RKO (cell line): ENCODE results near the gene CCNB1IP1.
A peak's percentile ranks its signal among the peaks of the same experiment; 100 is the strongest.
"Not testable (repeated sequence)": the region's sequence is repeated elsewhere in the genome, so short reads cannot be mapped to it uniquely, and the experiment has no call there.

Experiments
- DNase-seq: peaks from one replicate; pipeline ENCODE4 v3.0.0-alpha.2; 2016; ENCODE audit warnings: low spot score

Gene CCNB1IP1, protein sequence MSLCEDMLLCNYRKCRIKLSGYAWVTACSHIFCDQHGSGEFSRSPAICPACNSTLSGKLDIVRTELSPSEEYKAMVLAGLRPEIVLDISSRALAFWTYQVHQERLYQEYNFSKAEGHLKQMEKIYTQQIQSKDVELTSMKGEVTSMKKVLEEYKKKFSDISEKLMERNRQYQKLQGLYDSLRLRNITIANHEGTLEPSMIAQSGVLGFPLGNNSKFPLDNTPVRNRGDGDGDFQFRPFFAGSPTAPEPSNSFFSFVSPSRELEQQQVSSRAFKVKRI

DNA sequence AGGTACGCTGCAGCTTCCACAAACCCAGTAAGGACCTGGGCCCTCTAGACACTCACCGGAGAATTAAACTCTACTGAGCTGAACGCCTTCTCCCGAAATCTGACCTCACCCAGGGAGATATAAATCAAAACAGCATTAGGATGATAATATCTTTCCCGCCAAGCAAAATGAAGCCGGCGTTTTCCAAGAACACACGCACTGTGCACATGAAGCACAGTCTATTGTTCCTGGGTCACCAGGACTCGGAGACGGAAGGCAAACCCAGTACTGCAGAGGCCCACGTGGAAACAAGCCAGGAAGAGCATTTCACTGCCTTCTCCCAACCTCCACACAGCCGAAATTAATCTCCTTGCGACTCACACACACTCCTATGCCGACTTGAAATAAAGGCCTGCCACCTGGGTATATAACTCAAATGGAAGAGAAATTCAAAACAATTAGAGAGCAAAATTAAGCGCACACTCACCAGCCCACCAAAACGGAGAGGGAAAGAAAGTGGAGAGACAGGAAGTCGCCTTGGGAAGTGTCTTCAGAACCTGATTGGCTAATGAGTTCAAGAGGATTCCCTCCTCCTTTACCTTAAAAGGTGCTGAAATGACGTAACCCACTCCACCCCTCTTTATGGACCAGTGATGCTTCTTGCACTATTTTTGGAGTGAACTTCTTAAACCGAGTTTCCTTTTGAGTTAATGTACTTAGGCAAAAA lies at the start of gene CCNB1IP1:
Gene CCNB1IP1 (minus strand): TSS at position 492 of the 706 bp plus-strand sequence. CDS start 16,756 bp downstream, outside the sequence.
- DNase-seq, result peak; percentile 96

DNA sequence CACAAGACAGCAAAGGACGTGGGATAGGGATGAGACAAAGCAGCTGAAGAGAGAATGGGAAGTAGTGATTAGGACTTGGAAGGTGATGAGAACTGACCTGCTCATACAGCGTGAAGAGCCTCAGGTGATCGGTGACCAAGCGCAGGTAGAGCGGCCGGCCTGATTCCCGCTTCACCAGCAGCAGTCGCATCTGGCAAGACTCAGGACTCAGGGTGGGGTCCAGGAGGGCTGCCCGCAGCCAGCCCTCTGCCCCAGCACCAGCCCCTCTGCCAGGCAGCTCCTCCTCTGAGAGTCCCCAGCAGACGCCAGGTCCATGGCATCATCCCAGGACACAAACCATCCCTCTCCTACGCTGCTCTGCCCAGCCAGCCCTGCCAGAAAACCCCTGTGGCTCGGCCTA lies 49.4 kb upstream of the CCNB1IP1 start:
- no peak for DNase-seq

DNA sequence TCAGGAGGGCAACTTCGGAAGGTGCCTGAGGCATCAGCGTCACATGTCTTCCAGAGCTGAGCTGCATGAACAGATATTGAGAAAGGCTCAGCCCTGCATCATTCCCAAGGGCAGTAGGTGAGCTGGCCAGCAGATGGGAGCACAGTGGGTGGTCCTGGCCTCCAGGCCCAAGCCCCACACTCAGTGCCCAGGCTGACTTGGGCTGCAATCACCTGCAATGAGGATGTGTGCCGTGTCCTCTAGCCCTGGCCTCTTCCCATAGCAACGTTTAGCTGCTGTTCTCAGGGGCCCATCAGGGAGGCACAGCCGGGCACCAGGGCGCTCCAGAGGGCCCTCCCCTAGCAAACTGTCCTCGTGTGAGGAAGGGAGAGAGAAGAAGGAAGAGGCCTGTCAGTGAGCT lies 48.3 kb upstream of the CCNB1IP1 start:
- DNase-seq, result no peak

DNA sequence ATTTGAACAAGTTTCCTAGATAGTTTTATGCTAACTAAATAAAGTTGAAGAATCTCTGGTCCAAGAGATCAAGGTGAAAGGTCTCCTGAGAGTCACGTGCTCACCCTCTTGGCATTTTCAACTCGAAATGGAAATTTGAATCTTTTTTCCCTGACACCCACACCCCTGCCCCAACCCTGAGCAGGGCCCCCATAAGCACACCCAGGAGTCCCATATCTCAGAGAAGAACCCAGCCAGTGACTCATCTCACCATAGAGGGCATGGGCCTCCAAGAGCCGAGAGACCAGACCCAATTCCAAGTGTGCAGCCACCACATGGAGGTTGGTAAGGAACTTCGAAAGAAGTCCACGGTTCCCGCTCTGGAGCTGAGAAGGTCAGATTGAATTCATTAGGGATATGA lies 47.6 kb upstream of the CCNB1IP1 start:
- no peak for DNase-seq

DNA sequence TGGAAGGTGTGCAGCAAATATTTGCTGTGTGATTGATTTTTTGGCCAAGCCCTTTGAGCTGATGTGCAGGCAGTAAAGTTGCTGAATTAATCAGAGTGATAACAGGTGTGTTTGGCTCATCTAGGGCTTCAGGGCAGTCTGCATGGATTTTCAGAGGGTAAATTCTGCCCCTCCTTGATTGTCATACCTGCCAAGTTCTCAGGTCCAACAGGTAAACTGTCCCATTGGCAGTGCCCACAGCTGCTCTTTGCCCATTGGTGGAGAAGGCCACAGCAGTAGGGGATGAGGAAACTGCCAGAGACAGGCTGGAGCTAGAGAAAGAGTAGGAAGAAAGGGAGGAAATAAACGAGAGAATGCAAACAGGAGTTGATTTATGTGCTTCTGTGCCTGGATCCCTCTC lies 46.7 kb upstream of the CCNB1IP1 start:
- no peak for DNase-seq

DNA sequence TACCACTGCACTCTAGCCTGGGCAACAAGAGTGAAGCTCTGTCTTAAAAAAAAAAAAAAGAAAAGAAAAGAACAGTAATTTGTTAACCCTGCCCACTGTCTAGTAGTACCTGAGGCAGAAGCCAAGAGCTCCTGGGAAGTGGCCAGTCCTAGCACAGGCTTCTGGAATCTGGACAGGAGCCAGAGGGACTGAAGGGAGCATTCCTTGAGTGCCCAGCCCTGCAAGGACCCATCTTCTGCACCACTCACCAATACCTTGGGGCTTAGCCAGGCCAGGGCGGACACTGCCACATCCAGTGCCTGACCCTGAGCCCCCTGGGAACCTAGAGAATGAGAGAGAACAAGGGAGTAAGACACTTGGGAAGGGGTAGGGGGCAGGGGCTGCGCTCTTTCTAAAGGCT lies 44.1 kb upstream of the CCNB1IP1 start:
- DNase-seq, result no peak

DNA sequence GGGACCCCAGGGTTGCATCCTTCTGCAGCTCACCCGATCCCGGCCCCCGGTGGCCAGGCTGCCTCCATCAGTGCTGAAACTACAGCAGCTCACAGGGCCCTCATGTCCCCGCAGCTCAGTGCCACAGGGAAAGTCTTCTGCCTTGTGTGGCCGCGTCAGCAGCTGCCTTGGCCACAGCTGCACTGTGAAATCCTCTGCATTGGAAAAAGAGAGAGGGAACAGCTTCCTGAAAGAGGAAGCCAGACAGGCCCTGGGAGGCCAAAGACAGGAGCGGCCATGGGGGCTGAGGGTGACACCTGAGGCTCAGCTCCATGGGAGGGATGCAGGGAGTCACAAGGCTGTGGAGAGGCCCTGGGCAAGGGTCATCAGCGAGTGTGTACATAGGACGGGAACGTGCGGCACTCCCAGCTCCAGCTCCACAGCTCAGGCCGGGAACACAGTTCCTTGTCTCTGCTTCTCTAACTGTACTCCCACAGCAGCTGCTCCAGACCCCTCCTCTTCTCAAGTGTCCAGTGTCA lies 43.1 kb upstream of the CCNB1IP1 start:
- DNase-seq, result no peak

DNA sequence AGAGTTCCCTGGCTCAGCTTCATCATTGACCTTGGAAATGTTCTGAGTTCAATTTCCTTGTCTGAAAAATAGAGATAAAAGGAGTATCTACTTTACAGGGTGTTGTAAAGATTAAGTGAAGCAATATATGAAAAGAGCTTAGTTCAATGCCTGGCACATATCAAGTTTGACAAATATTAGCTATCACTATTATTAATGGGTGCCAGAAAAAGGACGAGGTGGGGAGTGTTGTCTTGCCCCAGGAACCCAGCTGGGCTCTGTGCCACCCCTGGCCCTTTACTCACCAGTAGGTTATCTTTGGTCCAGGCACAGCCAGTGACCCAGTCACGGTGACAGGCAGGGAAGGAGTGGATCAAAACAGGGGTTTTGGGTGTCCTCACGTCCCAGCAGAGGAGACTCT lies 42.4 kb upstream of the CCNB1IP1 start:
- DNase-seq, result no peak

DNA sequence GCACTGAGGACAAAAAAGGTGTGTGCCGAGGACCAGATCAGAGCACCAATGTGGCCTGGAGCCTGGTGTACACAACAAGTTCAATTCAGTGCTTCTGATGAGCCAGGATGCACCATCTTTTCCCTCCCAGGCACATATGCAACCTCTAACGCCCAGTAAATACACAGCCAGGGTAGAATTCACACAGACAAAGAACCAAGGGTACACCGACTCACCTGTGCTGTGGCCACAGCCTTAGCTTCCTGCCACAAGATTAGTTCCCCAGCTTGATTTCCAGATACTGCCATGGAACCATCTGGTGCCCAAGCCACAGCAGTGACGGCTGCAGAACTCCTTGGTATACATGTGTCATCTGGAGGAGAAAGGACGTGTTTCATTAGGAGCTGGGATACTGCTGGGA lies 39.7 kb upstream of the CCNB1IP1 start:
- no peak for DNase-seq

DNA sequence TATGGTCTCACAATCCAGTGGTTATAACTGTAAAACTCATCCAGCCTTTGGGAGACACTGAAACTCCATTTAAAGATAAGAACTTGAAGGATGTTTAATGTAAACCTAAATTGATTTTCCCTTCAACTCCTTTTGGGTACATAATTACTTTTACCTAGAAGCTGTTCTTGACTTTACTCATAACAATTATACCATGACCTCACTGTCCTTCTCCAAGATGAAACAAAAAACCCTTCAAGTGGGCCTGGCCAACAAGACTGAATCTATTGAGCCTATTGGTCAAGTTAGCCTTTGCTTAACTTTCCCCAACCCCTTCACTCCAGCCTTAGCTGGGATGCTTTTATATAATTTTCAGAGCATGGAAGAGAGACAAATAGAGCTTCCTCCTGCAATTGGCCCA lies 32.8 kb upstream of the CCNB1IP1 start:
- DNase-seq, result no peak

DNA sequence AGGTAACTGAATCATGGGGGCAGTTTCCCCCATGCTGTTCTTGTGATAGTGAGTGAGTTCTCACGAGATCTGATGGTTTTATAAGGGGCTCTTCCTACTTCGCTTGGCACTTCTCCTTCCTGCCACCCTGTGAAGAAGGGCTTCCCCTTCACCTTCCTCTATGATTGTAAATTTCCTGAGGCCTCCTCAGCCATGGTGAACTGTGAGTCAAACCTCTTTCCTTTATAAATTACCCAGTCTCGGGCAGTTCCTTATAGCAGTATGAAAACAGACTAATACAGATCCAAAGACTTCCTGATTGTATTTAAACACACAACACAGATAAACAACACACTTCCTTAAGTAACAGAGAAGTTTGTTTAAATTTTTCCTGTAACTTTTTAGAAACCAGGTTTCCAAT lies 25.4 kb upstream of the CCNB1IP1 start:
- not testable (repeated sequence) for DNase-seq

DNA sequence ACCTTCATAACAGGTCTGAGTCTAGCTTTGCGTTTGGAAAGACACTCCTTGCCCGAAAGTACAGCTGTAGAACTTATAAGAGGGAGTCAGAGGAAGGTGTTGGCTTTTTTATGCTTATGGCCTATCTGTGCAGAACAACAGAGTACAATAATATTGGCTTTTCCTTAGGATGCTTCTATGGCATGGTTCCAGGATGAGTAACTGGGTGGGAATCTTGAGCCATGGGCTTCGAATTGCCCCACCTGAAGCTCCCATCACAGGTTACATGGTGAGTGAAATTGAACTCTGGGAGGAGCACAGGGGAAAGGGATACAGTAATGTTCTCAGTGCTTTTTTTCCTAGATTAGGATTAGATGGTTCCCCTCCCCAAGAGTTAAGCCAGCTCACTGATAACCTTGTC lies 23.3 kb upstream of the CCNB1IP1 start:
- no peak for DNase-seq

DNA sequence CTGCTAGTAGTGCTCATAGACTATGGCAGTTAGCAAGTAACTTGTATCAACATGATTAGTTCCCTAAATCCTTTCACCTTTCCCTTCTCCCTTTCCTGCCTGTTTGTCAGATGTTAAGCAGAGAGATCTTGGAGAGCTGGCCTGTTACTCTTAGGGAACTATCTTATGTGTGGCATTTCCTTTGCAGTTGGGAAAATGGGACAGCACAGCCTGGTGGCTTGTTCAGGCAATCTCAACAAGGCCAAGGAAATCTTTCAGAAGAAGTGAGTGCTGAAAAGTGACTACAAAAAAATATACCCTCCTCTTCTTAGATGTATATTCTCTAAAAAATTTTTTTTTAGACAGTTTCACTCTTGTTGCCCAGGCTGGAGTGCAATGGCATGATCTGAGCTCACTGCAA lies 17.8 kb upstream of the CCNB1IP1 start:
- DNase-seq, result no peak

DNA sequence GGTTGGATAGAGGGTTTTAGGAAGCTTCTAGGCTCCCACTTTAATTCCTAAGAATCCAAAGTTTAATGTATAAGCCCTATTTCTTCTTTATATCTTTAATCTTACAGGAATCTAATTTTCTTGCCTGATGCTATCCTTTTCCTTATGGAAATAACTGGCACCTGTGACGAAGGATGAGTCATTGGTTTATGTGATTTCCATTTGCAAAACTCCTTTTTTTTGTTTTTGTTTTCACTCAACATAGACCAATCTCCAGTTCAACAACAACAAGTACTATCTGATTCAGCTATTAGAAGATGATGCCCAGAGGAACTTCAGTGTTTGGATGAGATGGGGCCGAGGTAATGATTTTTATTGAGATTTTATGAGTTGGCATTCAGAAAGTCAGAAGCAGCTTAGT lies 17.2 kb upstream of the CCNB1IP1 start:
- DNase-seq, result no peak

DNA sequence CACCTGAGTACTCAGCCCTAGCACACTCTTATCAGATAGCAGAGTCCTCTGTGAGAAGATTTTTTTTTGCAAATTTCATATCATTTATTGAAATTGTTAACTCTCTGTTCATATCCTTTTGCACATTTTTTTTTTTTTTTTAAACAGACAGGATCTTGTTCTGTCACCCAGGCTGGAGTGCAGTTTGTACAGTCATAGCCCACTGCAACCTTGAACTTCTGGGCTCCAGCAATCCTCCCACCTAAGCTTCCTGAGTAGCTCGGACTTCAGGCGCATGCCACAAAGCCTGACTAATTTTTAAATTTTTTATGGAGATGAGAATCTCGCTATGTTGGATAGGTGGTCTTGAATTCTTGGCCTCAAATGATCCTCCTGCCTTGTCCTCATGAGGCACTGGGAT lies 14.7 kb upstream of the CCNB1IP1 start:
- no peak for DNase-seq

DNA sequence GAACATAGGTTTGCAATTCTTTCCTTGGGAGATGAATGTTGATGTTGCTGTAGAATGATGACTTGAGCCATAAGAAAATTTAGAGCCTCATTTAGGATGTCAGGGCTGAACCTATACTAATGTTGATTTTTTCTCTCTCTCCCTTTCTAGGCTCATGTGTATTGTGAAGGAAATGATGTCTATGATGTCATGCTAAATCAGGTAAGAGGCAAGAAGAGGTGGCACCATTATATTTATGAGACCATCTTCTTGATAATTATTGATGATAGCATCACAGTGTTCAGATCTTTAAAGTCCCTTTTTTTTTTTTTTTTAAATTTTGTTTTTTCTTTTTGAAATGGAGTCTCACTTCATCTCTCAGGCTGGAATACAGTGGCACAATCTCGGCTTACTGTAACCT lies 13.6 kb upstream of the CCNB1IP1 start:
- DNase-seq, result no peak

DNA sequence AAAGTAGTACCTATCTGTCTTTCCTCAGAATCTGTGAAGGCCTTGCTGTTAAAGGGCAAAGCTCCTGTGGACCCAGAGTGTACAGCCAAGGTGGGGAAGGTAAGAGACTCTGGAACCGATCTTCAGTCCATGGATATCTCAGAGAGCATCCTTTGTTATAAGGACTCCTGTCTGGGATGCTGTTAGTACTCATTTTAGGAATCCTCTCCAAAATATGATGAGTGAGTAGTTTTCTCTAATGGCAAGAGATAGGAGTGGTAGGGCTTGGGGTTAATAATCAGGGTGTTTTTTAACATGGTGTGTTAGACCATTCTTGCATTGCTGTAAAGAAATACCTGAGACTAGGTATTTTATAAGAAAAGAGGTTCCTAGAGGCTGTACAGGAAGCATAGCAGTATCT lies 12.3 kb upstream of the CCNB1IP1 start:
- no peak for DNase-seq

DNA sequence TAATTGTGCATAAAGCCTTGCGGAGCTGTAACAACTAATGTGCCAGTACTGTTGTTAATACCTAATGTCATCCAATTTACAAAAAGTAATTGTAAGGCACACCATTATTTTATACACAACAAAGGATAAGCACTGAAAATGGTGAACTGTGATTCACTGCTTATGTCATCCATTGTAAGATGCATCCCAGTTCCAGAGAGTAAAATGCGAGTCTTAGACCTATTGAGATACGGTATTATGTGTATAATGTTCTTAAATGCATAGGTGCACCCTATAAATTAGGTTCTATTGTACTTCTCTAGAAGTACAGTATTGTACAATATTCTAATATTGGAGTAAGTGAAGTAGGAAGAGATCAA lies 10.8 kb upstream of the CCNB1IP1 start:
- DNase-seq, result peak; percentile 68

DNA sequence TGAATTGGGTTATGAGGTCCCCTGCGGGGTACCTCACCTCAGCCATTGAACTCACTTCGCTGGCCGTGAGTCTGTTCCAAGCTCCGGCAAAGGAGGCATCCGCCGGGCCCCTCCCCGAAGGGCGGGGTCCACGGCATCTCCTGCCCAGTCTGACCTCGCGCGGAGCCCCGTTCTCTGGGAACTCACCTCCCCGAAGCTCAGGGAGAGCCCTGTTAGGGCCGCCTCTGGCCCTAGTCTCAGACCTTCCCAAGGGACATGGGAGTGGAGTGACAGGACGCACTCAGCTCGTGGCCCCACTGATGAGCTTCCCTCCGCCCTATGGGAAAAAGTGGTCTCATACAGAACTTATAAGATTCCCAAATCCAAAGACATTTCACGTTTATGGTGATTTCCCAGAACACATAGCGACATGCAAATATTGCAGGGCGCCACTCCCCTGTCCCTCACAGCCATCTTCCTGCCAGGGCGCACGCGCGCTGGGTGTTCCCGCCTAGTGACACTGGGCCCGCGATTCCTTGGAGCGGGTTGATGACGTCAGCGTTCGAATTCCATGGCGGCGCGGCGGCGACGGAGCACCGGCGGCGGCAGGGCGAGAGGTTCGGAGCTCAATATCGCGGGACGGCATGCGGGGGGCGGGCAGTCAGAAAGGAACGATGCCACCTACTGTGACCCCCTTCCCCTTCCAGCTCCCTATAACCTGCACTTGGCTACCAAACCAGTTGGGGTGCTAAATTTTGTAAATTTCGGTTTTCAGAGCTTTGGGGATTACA lies 10.2 kb upstream of the CCNB1IP1 start, which contains the start of gene PARP2:
Gene PARP2 (plus strand): TSS at position 544 of the 770 bp plus-strand sequence. CDS start 7 bp downstream, at position 551.
- DNase-seq, result peak; percentile 99

DNA sequence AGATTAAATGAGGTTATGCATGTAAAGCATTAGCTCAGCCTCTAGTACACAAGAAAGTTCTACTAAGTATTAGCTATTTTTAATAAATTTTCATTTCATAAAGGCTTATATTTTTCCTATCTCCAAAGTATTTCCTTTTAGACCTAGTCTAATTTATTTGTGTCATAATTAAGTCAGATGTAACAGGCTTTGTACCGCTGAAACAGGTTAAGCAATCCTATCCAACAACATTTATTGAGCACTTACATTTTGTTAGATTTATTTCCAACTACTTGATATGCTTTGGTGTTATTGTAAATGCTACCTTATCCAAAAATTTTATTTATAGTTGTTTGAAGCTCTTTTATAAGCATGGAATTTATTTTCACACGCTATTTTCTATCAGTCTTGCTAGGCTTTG lies 8.6 kb upstream of the CCNB1IP1 start:
- DNase-seq, result no peak

DNA sequence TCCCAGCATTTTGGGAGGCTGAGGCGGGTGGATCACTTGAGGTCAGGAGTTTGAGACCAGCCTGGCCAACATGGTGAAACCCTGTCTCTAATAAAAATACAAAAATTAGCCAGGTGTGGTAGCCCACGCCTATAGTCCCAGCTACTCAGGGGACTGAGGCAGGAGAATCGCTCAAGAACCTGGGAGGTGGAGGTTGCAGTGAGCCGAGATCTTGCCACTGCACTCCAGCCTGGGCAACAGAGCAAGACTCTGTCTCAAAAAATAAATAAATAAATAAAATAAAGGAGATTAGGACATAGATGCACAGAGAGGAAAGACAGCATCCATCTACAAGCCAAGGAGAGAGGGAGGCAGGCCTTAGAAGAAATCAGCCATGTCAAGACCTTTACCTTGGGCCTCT lies 8.0 kb upstream of the CCNB1IP1 start:
- DNase-seq, result not testable (repeated sequence)

DNA sequence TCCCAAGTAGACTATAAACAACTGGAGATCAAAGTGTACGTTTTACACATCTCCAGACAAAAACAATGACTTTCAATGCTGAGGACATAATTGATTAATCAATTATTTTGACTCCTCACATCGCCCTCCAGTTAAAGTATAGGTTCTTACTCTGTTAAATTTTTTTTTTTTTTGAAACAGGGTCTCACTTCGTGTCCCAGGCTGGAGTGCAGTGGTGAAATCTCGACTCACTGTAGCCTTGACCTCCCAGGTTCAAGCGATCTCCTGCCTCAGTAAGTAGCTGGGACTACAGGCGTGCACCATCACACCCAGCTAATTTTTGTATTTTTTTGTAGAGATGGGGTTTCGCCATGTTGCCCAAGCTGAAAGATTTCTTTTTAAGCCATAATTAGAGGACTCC lies 938 bp upstream of the CCNB1IP1 start:
- DNase-seq, result no peak

DNA sequence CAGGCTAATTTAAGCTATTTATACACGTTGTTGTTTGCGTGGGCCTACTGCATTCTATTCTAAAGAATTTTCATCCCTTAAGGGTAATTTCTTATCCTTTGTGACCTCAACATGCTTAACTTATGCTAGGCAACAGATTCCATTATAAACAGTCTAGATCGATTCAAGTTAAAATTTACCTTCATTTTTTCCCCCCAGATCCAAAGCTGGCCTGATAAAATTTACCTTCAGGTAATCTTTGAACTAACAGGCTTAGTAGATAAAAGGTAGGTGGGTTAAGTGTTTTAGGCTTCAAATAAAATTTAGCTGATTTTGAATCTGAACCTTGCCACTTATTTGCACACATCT lies 389 bp upstream of the CCNB1IP1 start:
- DNase-seq, result no peak
